Epithelial cell of proximal tubule (primary cell): ENCODE data around the gene ERI3. TPM values are rescaled to one million over a fixed set of nuclear protein-coding genes. Genes with fewer than 3 reads are reported as not detected.

Experiments
- DNase-seq: peaks from one replicate; pipeline ENCODE4 v3.0.0-alpha.2; 2011; ENCODE audit warnings: low read depth
- H3K4me3 ChIP-seq: 2 replicates; pipeline ENCODE4 v1.5.1; 2011; ENCODE audit warnings: low read depth, mild to moderate bottlenecking, low read length
- CTCF ChIP-seq: conservative IDR thresholded peaks from 2 replicates; pipeline ENCODE4 v1.5.1; 2012; ENCODE audit warnings: low read depth, mild to moderate bottlenecking, low read length
- total RNA-seq: library from RNA; depleted of rRNA; stranded (reverse); fragments of >200 nt; gene quantifications from 2 replicates; pipeline ENCODE4 v1.2.3, GENCODE V29; 2015

ERI3 gene
- total RNA-seq, 1 donor from 2014 or later: 51.7 TPM

- H3K4me3 ChIP-seq: no peak overlapping the region
- DNase-seq: peak; percentile 100
- TF ChIP-seq CTCF: no peak
Measured at GRCh38 chr1:44327679-44328491, 27.2 kb downstream of the ERI3 start.

GRCh38 chr1:44326821-44327465, 28.1 kb downstream of the ERI3 start:
- DNase-seq: no peak
- H3K4me3 ChIP-seq: no peak overlapping the region
- no peak for TF ChIP-seq CTCF

GRCh38 chr1:44326024-44326701, 28.9 kb downstream of the ERI3 start:
- TF ChIP-seq CTCF: no peak
- DNase-seq: no peak
- no peak overlapping the region for H3K4me3 ChIP-seq

GRCh38 chr1:44323947-44324346, 31.1 kb downstream of the ERI3 start:
- TF ChIP-seq CTCF: no peak
- H3K4me3 ChIP-seq: no peak overlapping the region
- no peak for DNase-seq

- H3K4me3 ChIP-seq: no peak overlapping the region
- TF ChIP-seq CTCF: no peak
- DNase-seq: no peak
Measured at GRCh38 chr1:44322367-44322766, 32.7 kb downstream of the ERI3 start.

GRCh38 chr1:44321466-44321865, 33.6 kb downstream of the ERI3 start:
- DNase-seq: no peak
- no peak for TF ChIP-seq CTCF
- no peak overlapping the region for H3K4me3 ChIP-seq
